HCT116 (cell line): ENCODE data around the gene GSK3A. TPM values are rescaled to one million over a fixed set of nuclear protein-coding genes. Genes with fewer than 3 reads are reported as not detected.

Source experiments
- ATAC-seq: fragments of 200-7000 bp; cut with Tn5 transposase; 2 replicates; pipeline ENCODE4 v1.9.1; 2020; ENCODE audit warnings: mild to moderate bottlenecking, moderate library complexity
- BruUV-seq: library from RNA; stranded (reverse); fragments of 400-500 nt; replicated peaks from 2 replicates; lab custom pipeline; 2021; lab: Mats Ljungman, UMichigan
- CTCF ChIA-PET: fragments of 300-600 bp; sonication (Branson Sonifier 250); formaldehyde crosslinking; loops from one replicate; lab custom pipeline; 2021; ENCODE audit warnings: antibody characterized with exemption; lab: Charles Lee
- POLR2A ChIA-PET: fragments of 300-600, 350-600 bp; sonication (Branson Sonifier 250); formaldehyde crosslinking; loops from one replicate; lab custom pipeline; 2021; ENCODE audit warnings: antibody characterized with exemption; lab: Charles Lee
- RAD21 ChIA-PET, 2 experiments: fragments of 300-600 bp; sonication (Branson Sonifier 250); formaldehyde crosslinking; loops; one replicate each; lab custom pipeline; 2023; ENCODE audit warnings: low total read pairs in 2 of 2; ENCODE audit not compliant: uncharacterized antibody in 2 of 2, unreplicated experiment in 2 of 2, low non-redundant PET in 1 of 2; lab: Charles Lee
- DNase-seq: peaks from one replicate; pipeline ENCODE4 v3.0.0-alpha.2; 2010; ENCODE audit warnings: low read depth, low spot score
- H2AFZ ChIP-seq: fragments of 200-600 bp; shearing (Covaris generic), sonication (generic); 2 replicates; pipeline ENCODE4 v1.6.1; 2017; ENCODE audit warnings: low read depth, mixed run types, mixed read lengths, antibody characterized with exemption, low read length; ENCODE audit not compliant: poor library complexity, severe bottlenecking
- H3K27ac ChIP-seq: 2 replicates; pipeline ENCODE4 v1.5.1; 2012; ENCODE audit warnings: low read depth, low read length
- H3K27me3 ChIP-seq: fragments of 200-600 bp; sonication (generic); 2 replicates; pipeline ENCODE4 v1.6.1; 2016; ENCODE audit warnings: mixed run types, low read length, mixed read lengths; ENCODE audit not compliant: insufficient read depth
- H3K36me3 ChIP-seq, 2 experiments: fragments of 200-500 bp in 1 of 2; fragments of 200-600 bp in 1 of 2; sonication (Bioruptor generic) in 1 of 2; sonication (generic) in 1 of 2; 2 replicates each; pipeline versions ENCODE4 v1.5.1 to v1.6.1; 2014 to 2016; ENCODE audit warnings: low read length in 2 of 2, inconsistent platforms in 1 of 2, mixed read lengths in 1 of 2, mixed run types in 1 of 2; ENCODE audit not compliant: insufficient read depth in 2 of 2, control insufficient read depth in 1 of 2
- H3K4me1 ChIP-seq, 2 experiments: fragments of 200-600 bp in 1 of 2; sonication (generic) in 1 of 2; 2 replicates each; pipeline versions ENCODE4 v1.5.1 to v1.6.1; 2012 to 2017; ENCODE audit warnings: low read length in 2 of 2, inconsistent platforms in 1 of 2, mild to moderate bottlenecking in 1 of 2, mixed read lengths in 1 of 2, mixed run types in 1 of 2, moderate library complexity in 1 of 2; ENCODE audit not compliant: insufficient read depth in 2 of 2, control insufficient read depth in 1 of 2
- H3K4me2 ChIP-seq: fragments of 200-600 bp; sonication (generic); 2 replicates; pipeline ENCODE4 v1.6.1; 2017; ENCODE audit warnings: mixed run types, low read length, mixed read lengths
- H3K4me3 ChIP-seq, 2 experiments: fragments of 200-600 bp in 1 of 2; sonication (generic) in 1 of 2; replicated peaks in 1 of 2; 2 replicates each; pipeline ENCODE4 v1.5.1; 2011 to 2016; ENCODE audit warnings: low read length in 2 of 2, control low read depth in 1 of 2, low read depth in 1 of 2, mild to moderate bottlenecking in 1 of 2, mixed read lengths in 1 of 2, mixed run types in 1 of 2
- H3K79me2 ChIP-seq: fragments of 200-600 bp; sonication (generic); 2 replicates; pipeline ENCODE4 v1.6.1; 2017; ENCODE audit warnings: mild to moderate bottlenecking, mixed run types, low read length, moderate library complexity, mixed read lengths; ENCODE audit not compliant: insufficient read depth
- H3K9ac ChIP-seq: fragments of 200-600 bp; sonication (generic); 2 replicates; pipeline ENCODE4 v1.6.1; 2016; ENCODE audit warnings: low read length, mixed read lengths
- H3K9me2 ChIP-seq: fragments of 200-600 bp; sonication (generic), shearing (Covaris generic); 2 replicates; pipeline ENCODE4 v1.6.1; 2017; ENCODE audit warnings: mixed run types, mild to moderate bottlenecking, moderate library complexity; ENCODE audit not compliant: insufficient read depth
- H3K9me3 ChIP-seq, 2 experiments: fragments of 200-500 bp in 1 of 2; fragments of 200-600 bp in 1 of 2; sonication (Bioruptor generic) in 1 of 2; sonication (generic) in 1 of 2; 2 replicates each; pipeline ENCODE4 v1.6.1; 2014 to 2017; ENCODE audit warnings: low read length in 2 of 2, mixed read lengths in 2 of 2, inconsistent platforms in 1 of 2, low read depth in 1 of 2, mild to moderate bottlenecking in 1 of 2, mixed run types in 1 of 2, moderate library complexity in 1 of 2; ENCODE audit not compliant: control insufficient read depth in 1 of 2, insufficient read depth in 1 of 2
- H4K20me1 ChIP-seq: fragments of 200-600 bp; sonication (generic), shearing (Covaris generic); 2 replicates; pipeline ENCODE4 v1.6.1; 2017; ENCODE audit warnings: mixed run types, mild to moderate bottlenecking, moderate library complexity; ENCODE audit not compliant: insufficient read depth
- CEBPB ChIP-seq: IDR thresholded peaks from 2 replicates; pipeline ENCODE4 v1.6.1; 2012; ENCODE audit warnings: low read depth
- CTCF ChIP-seq, 3 experiments: fragments of 200-600 bp in 1 of 3; sonication (generic) in 1 of 3; IDR thresholded peaks in 2 of 3; conservative IDR thresholded peaks in 1 of 3; 2 replicates each; pipeline ENCODE4 v1.5.1; 2012 to 2017; ENCODE audit warnings: low read depth in 2 of 3, low read length in 2 of 3, antibody characterized with exemption in 1 of 3, borderline replicate concordance in 1 of 3, control low read depth in 1 of 3, mild to moderate bottlenecking in 1 of 3, mixed read lengths in 1 of 3, mixed run types in 1 of 3, moderate library complexity in 1 of 3; ENCODE audit not compliant: insufficient read depth in 1 of 3
- EZH2 ChIP-seq: fragments of 200-600 bp; sonication (generic); IDR thresholded peaks from 2 replicates; pipeline ENCODE4 v1.6.1; 2017; ENCODE audit warnings: antibody characterized with exemption, mixed run types
- FOSL1 ChIP-seq: IDR thresholded peaks from 2 replicates; pipeline ENCODE4 v1.6.1; 2012; ENCODE audit warnings: low read depth
- JUND ChIP-seq: IDR thresholded peaks from 2 replicates; pipeline ENCODE4 v1.6.1; 2012
- MAX ChIP-seq: IDR thresholded peaks from 2 replicates; pipeline ENCODE4 v1.6.1; 2012
- POLR2A ChIP-seq: IDR thresholded peaks from 2 replicates; pipeline ENCODE4 v1.7.0; 2011; ENCODE audit warnings: borderline replicate concordance; ENCODE audit not compliant: insufficient read depth, insufficient read length; ENCODE audit errors: extremely low read depth
- POLR2AphosphoS5 ChIP-seq: IDR thresholded peaks from 2 replicates; pipeline ENCODE4 v1.6.1; 2011; ENCODE audit warnings: mild to moderate bottlenecking, low read depth, low read length, moderate library complexity
- SRF ChIP-seq: IDR thresholded peaks from 2 replicates; pipeline ENCODE4 v1.6.1; 2012; ENCODE audit warnings: low read depth
- YY1 ChIP-seq: IDR thresholded peaks from 2 replicates; pipeline ENCODE4 v1.6.1; 2011; ENCODE audit warnings: low read length, low read depth, moderate library complexity, mild to moderate bottlenecking; ENCODE audit not compliant: insufficient replicate concordance; ENCODE audit errors: extremely low read depth
- ZBTB33 ChIP-seq: IDR thresholded peaks from 2 replicates; pipeline ENCODE4 v1.6.1; 2011; ENCODE audit warnings: mild to moderate bottlenecking, low read length, moderate library complexity; ENCODE audit not compliant: insufficient replicate concordance; ENCODE audit errors: extremely low read depth
- ZFX ChIP-seq: fragments of 450-650 bp; IDR thresholded peaks from 2 replicates; pipeline ENCODE4 v1.6.1; 2017
- intact Hi-C: fragments of 100-400 bp; cut with micrococcal nuclease; formaldehyde crosslinking; loops from 2 replicates; pipeline ENCODE4 v1.10.0; 2022
- total RNA-seq: library from RNA; stranded (reverse); gene quantifications from one replicate; pipeline ENCODE4 v1.2.1, GENCODE V29; 2021; ENCODE audit not compliant: unreplicated experiment
- TF ChIP-seq, protein P1 (sequence below): IDR thresholded peaks from 2 replicates; pipeline ENCODE4 v1.6.1; 2012; ENCODE audit warnings: low read depth

Gene GSK3A
- total RNA-seq, 1 experiment from 2014 or later, result 57.2 TPM

DNA sequence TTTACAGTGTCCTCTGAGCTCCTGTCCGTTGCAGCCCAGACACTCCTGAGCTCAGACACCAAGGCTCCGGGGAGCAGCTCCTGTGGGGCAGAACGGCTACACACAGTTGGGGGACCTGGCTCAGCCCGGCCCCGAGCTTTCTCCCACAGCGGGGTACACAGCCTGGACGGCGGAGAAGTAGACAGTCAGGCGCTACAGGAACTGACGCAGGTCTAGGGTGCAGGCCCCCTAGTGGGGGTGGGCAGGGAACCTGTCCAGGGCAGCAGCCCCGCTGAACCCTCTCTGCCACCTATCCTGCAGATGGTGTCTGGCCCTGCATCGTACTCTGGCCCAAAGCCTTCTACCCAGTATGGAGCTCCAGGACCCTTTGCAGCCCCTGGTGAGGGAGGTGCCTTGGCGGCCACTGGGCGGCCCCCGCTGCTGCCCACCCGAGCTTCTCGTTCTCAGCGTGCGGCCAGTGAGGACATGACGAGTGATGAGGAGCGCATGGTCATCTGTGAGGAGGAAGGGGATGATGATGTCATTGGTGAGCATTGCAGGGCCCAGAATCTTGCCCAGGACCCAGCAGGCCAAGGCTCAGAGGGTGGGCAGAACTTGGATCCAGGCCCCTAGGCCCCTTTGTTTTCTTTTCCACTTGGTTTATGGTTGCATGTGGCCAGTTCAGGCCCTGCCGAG lies 46.6 kb upstream of the GSK3A start:
- no peak overlapping the region for H3K4me3 ChIP-seq
- no peak overlapping the region for H3K4me2 ChIP-seq
- no TSS peak for BruUV-seq
- no peak for DNase-seq
- no peak for ATAC-seq
- CTCF ChIA-PET, result interaction anchor here (4.2 kb wide), 1 partner anchor 43 kb away, joined by 17 read pairs; no protein-coding TSS in a partner anchor
- TF ChIP-seq EZH2, result no peak
- no peak for TF ChIP-seq ZBTB33
- TF ChIP-seq MAX, result no peak
- TF ChIP-seq ZFX, result no peak
- TF ChIP-seq CEBPB, result no peak
- no peak for TF ChIP-seq CTCF (IDR thresholded peaks at IDR 0.05 in 2 of 3, conservative IDR thresholded peaks at IDR 0.05 in 1 of 3; ENCODE audit: borderline replicate concordance in 1 of 3, insufficient read depth in 1 of 3, low read depth in 2 of 3, low read length in 2 of 3)
- no peak for TF ChIP-seq FOSL1
- no peak for TF ChIP-seq POLR2A
- no peak for TF ChIP-seq POLR2AphosphoS5
- no peak for TF ChIP-seq SRF
- no peak for TF ChIP-seq YY1
- TF ChIP-seq JUND, result no peak
- TF ChIP-seq, protein P1, sequence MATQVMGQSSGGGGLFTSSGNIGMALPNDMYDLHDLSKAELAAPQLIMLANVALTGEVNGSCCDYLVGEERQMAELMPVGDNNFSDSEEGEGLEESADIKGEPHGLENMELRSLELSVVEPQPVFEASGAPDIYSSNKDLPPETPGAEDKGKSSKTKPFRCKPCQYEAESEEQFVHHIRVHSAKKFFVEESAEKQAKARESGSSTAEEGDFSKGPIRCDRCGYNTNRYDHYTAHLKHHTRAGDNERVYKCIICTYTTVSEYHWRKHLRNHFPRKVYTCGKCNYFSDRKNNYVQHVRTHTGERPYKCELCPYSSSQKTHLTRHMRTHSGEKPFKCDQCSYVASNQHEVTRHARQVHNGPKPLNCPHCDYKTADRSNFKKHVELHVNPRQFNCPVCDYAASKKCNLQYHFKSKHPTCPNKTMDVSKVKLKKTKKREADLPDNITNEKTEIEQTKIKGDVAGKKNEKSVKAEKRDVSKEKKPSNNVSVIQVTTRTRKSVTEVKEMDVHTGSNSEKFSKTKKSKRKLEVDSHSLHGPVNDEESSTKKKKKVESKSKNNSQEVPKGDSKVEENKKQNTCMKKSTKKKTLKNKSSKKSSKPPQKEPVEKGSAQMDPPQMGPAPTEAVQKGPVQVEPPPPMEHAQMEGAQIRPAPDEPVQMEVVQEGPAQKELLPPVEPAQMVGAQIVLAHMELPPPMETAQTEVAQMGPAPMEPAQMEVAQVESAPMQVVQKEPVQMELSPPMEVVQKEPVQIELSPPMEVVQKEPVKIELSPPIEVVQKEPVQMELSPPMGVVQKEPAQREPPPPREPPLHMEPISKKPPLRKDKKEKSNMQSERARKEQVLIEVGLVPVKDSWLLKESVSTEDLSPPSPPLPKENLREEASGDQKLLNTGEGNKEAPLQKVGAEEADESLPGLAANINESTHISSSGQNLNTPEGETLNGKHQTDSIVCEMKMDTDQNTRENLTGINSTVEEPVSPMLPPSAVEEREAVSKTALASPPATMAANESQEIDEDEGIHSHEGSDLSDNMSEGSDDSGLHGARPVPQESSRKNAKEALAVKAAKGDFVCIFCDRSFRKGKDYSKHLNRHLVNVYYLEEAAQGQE, result no peak
- TF ChIP-seq, all 23 proteins: peak for 0
- no peak overlapping the region for H3K9ac ChIP-seq
- H3K27ac ChIP-seq, result no peak overlapping the region
- H3K9me3 ChIP-seq, result no peaks in the 10 kb centered on the region
- H3K79me2 ChIP-seq, result peaks cover 18% of the 10 kb centered on the region; the same call in 1 of the 2 replicates
- intact Hi-C loops, result no loop called here
- peaks cover 18 to 21% of the 10 kb centered on the region in 2 experiments for H3K36me3 ChIP-seq
- ChIA-PET RAD21 (interaction anchor here in 1 of 2 experiments (1.4 kb wide), 1 partner anchor 42 kb away, joined by 3 read pairs; no protein-coding TSS in a partner anchor), POLR2A (interaction anchor here (0.7 kb wide), 1 partner anchor 13 kb away, joined by 5 read pairs; the partner anchor contains the start of genes PAFAH1B3 and PRR19)
- no peaks in the 10 kb centered on the region for H3K9me2 ChIP-seq
- no peaks in the 10 kb centered on the region for H4K20me1 ChIP-seq
- no peak overlapping the region for H2AFZ ChIP-seq
- H3K4me1 ChIP-seq, result peaks cover 11 to 38% of the 10 kb centered on the region in 2 experiments; a peak in 3 of 4 replicates
- H3K27me3 ChIP-seq, result no peaks in the 10 kb centered on the region
